Stimulated activated naive CD4-positive, alpha-beta T cell (primary cell): ENCODE results near the gene KDM1A.
"Not testable (repeated sequence)": the region's sequence is repeated elsewhere in the genome, so short reads cannot be mapped to it uniquely, and the experiment has no call there.

Experiments used
- DNase-seq, 6 experiments: peaks; one replicate each; lab custom pipeline; 2025; lab: John Stamatoyannopoulos, UW

KDM1A gene

GRCh38 chr1:23019094-23019862, at the start of gene KDM1A:
TSS of gene KDM1A (plus strand) at chr1:23019468. CDS start at chr1:23019597, 129 bp downstream.
- DNase-seq, result peak; percentile 82 to 92 (median 86)

GRCh38 chr1:22970096-22970495, 49.2 kb upstream of the KDM1A start:
- DNase-seq, result no peak

DNA sequence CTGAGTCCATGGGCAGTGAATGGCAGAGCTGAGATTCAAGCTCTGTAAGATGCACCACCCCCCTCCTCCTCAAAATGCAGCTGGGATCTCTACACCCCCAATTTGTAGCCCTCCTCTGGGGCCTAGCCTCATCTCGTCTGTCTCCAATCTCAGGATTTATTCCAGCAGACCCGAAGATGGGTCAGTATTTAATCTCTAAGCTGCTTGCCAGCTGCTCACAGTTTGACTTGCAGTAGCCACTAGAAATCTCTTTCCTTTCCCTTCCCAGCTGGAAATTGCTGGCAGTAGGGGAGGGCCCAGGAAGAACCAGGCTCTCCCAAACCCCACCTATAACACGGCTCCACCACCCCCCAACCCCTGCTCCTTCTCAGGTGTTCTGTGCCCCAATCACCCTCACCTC, 48.1 kb upstream of the KDM1A start:
- DNase-seq, result no peak

DNA sequence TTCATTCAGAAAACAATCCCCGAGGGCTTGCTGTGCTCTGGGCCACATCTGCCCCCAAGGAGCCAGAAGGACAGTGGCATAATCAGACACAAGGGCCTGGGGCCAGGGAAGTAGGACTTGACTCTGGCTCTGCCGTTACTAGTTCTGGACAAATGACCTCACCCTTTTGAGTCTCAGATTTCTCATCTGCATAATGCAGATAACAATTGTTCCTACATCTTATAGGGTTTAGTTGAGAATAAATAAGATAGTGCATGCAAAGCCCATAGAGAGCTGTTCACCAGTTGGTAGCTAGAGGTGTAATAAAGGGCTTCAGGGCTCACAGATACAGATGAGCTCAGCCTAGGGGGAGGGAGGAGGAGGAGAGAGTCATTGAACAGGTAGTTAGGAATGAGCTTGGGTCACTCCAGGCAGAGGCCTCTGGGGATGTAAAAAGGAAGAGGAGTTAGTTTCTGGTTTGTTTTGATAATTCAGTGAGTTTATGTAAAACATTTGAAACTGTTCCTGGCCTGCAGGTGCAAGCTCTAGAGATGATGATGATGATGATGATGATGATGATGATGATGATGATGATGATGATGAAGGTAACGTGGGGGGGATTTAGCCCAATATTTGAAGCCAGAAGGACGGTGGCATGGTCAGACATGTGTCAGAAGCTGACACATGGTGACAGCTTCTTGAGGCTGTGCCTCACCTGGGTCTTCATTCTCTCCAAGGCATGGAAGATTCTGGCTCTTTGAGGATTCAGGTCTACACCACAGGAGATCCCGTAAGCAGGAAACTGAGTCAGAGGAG, 47.5 kb upstream of the KDM1A start:
- DNase-seq, result no peak

GRCh38 chr1:22972760-22973159, 46.5 kb upstream of the KDM1A start, which contains the start of gene LACTBL1:
TSS of gene LACTBL1 (minus strand) at chr1:22972866. CDS start at chr1:22972316, 550 bp downstream.
- no peak for DNase-seq

GRCh38 chr1:22975694-22976093, 43.6 kb upstream of the KDM1A start:
- no peak for DNase-seq

DNA sequence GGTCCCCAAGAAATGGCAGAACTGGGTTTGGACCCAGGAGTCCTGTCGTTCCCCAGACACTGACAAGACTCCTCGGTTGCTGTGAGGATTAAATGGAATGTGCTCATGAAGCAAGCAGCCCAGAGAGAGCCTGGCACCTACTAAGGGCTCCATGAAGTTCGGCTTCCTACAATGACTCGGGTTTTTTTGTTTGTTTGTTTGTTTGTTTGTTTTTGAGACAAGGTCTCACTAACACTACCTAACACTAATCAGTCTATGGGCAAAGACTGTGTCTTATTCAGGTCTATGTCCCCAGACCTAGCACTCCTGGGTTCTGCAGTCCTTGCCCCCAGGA, 43.2 kb upstream of the KDM1A start:
- DNase-seq, result no peak

- DNase-seq, result peak in 5 of 6 experiments; percentile 5 to 46 (median 30)
Measured at GRCh38 chr1:22976461-22977243, 42.6 kb upstream of the KDM1A start.

GRCh38 chr1:22978299-22978698, 41.0 kb upstream of the KDM1A start:
- DNase-seq, result no peak

DNA sequence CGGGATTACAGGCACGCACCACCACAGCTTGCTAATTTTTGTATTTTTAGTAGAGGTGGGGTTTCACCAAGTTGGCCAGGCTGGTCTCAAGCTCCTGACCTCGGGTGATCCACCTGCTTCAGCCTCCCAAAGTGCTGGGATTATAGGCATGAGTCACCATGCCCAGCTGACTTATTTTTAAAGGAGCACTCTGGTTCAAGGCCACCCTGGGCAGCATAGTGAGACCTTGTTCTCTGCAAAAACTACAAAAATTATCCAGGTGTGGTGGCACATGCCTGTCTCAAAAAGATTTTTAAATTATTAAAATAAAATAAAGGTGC, 38.8 kb upstream of the KDM1A start:
- DNase-seq, result not testable (repeated sequence)

- DNase-seq, result no peak
Measured at GRCh38 chr1:22983944-22984343, 35.3 kb upstream of the KDM1A start.

- DNase-seq, result not testable (repeated sequence)
Measured at GRCh38 chr1:22992384-22992783, 26.9 kb upstream of the KDM1A start.

GRCh38 chr1:22993220-22993795, 26.0 kb upstream of the KDM1A start:
- DNase-seq, result not testable (repeated sequence)

DNA sequence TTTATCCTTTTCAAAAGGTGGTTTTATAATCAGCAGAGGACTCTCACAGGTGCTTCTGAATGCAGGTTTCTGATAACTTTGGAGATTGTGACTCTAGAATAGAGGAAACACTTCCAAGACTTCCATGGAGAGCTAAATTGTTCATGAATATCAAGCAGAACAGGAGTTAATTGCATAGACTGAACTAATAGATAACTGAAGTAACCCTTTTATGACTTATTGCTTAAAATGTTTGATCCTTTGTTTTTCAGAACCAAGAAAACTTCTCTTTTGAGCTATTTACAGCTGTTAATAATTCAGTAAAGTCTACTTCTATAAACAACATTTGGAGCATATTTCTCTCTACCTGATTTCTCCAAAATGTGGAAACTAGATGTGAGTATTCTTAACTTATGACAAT, 23.5 kb upstream of the KDM1A start:
- no peak for DNase-seq

DNA sequence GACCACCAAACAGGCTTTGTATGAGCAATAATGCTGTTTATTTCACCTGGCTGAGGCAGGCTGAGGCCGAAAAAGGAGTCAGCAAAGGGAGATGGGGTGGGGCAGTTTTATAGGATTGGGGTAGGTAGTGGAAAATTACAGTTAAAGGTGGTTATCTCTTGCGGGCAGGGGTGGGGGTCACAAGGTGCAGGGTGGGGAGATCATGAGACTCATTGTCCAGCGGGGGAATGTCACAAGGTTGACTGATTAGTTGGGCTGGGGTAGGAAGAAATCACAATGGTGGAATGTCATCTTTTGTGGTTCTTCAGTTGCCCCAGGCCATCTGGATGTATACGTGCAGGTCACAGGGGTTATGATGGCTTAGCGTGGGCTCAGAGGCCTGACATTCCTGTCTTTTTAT, 21.7 kb upstream of the KDM1A start:
- DNase-seq, result not testable (repeated sequence)

DNA sequence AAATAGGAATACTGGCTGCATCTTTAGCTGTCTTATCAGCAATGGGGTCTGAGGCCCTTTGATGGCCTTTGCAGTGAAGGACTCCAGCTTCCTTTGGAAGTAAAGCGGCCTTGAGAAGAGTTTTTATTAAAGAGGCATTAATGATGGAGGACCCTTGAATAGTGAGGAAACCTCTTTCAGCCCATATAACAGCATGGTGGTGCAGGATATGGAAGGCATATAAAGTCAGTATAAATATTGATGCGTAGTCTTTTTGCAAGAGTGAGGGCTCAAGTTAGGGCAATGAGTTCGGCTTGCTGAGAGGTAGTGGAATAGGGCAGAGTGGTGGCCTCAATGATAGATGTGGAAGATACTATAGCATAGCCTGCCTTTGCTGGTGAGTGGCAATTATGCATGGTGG, 19.1 kb upstream of the KDM1A start:
- DNase-seq, result not testable (repeated sequence)

- not testable (repeated sequence) for DNase-seq
Measured at GRCh38 chr1:23002218-23002617, 17.1 kb upstream of the KDM1A start.

DNA sequence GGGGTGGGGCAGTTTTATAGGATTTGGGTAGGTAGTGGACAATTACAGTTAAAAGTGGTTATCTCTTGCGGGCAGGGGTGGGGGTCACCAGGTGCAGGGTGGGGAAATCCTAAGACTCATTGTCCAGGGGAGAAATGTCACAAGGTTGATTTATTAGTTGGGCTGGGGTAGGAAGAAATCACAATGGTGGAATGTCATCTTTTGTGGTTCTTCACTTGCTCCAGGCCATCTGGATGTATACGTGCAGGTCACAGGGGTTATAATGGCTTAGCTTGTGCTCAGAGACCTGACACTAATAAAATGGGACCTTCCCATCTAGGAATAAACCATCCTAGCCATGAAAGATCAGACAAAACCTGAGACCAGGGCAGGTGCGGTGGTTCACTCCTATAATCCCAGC, 15.2 kb upstream of the KDM1A start:
- DNase-seq, result no peak

DNA sequence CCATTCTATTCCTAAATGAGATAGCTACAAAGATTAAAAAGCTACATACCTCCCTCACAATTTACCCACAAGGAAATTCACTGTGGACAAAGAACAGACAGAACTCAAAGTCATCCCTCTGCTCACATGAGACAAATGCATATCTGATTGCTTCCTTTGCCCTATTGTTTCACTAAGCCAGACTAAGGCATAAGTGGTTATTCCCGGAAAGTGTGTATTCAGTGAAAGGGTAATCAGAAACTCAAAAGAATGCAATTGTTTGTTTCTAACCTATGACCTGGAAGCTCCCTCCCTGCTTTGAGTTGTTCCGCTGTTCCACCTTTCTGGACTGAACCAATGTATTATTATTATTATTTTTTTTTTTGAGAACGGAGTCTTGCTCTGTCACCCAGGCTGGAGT, 14.5 kb upstream of the KDM1A start:
- DNase-seq, result not testable (repeated sequence)

GRCh38 chr1:23007106-23007505, 12.2 kb upstream of the KDM1A start:
- no peak for DNase-seq

- no peak for DNase-seq
Measured at GRCh38 chr1:23008901-23009300, 10.4 kb upstream of the KDM1A start.

GRCh38 chr1:23010025-23010424, 9.2 kb upstream of the KDM1A start:
- DNase-seq, result not testable (repeated sequence)
